Left lung (tissue), 10 donors: ENCODE results near the gene UTS2R. TPM values are rescaled to one million over a fixed set of nuclear protein-coding genes. Genes with fewer than 3 reads are reported as not detected.
A peak's percentile ranks its signal among the peaks of the same experiment; 100 is the strongest.
"Not testable (repeated sequence)": the region's sequence is repeated elsewhere in the genome, so short reads cannot be mapped to it uniquely, and the experiment has no call there.

Experiments
- ATAC-seq: fragments of 200-7000 bp; cut with Tn5 transposase; one replicate; pipeline ENCODE4 v1.9.1; 2020; ENCODE audit warnings: moderate library complexity
- DNase-seq, 4 donors: peaks; one replicate each; pipeline ENCODE4 v3.0.0-alpha.2; 2013 to 2020
- H3K27ac ChIP-seq, 2 donors: fragments of 200-600 bp; sonication (generic) in 1 of 2; one replicate each; pipeline versions ENCODE4 v1.5.0 to v1.8.0; 2020 to 2021
- H3K27me3 ChIP-seq, 2 donors: fragments of 200-600 bp; sonication (generic) in 1 of 2; one replicate each; pipeline versions ENCODE4 v1.5.0 to v1.8.0; 2020 to 2021
- H3K36me3 ChIP-seq, 2 donors: fragments of 200-600 bp; sonication (generic) in 1 of 2; one replicate each; pipeline versions ENCODE4 v1.5.0 to v1.8.0; 2020 to 2021
- H3K4me1 ChIP-seq, 2 donors: fragments of 200-600 bp; one replicate each; pipeline ENCODE4 v1.8.0; 2021
- H3K4me3 ChIP-seq, 2 donors: fragments of 200-600 bp; sonication (generic) in 1 of 2; one replicate each; pipeline versions ENCODE4 v1.5.0 to v1.8.0; 2020 to 2021; ENCODE audit warnings: mild to moderate bottlenecking in 1 of 2
- H3K9me3 ChIP-seq, 2 donors: fragments of 200-600 bp; sonication (generic) in 1 of 2; one replicate each; pipeline versions ENCODE4 v1.5.0 to v1.8.0; 2020 to 2021
- intact Hi-C, 2 donors: fragments of 100-400 bp; cut with DNase I; formaldehyde crosslinking; loops; one replicate each; pipeline versions ENCODE4 v1.11.2 to v1.14.2; 2022
- polyA plus RNA-seq, 6 donors: library from polyadenylated mRNA; unstranded; fragments of 120-200 nt; gene quantifications; one replicate each; pipeline ENCODE4 v1.2.1, GENCODE V29; 2013; ENCODE audit not compliant: insufficient read length in 6 of 6
- total RNA-seq, 2 donors: library from RNA; stranded (reverse); fragmentation: NEBNext Ultra II Directional; extraction: Animal tissue kit (Norgen Biotek cat#: 25700); gene quantifications; one replicate each; pipeline ENCODE4 v1.2.1, GENCODE V29; 2021
- TF ChIP-seq, protein P1 (sequence below), 2 donors: fragments of 200-600 bp; sonication (generic) in 1 of 2; IDR thresholded peaks; one replicate each; pipeline versions ENCODE4 v1.5.0 to v1.8.0; 2021; ENCODE audit warnings: antibody characterized with exemption in 2 of 2
- donor health status: DM: no; HTN: yes; CAD: no.
- donor health status: DM: no; HTN: no; CAD: no.

Gene UTS2R
- total and polyA plus RNA-seq, 8 donors: 0.11 TPM; not detected in 7

DNA sequence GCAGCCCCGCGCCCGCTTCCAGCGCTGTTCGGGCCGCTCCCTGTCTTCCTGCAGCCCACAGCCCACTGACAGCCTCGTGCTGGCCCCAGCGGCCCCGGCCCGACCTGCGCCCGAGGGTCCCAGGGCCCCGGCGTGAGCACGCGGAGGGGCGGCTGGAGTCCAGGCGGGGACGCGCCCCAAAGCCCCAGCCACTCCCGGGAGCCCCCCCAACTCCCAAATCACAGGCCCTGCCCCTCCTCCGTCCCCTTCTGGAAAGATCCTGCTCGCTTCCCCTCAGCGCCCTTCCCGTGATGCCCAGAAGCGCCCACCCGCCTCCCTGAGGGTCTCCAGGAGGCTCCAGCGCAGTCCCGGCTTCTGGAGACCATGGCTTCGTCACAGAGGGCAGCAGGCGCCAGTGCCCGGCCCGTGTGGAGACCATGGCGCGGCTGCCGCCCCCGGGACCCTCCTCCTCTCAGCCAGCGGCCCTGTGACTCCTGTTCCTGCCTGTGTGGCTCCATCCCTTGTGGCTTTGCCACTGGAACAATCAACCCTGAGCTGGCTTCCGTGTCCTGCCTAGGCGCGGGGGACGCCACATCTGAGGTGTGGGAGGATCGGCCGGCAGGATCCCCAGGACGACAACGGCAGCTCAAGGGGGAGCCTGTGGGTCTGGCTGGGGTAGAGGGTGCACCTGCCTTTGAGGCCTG is 3.9 kb downstream of the UTS2R start:
- TF ChIP-seq, protein P1, sequence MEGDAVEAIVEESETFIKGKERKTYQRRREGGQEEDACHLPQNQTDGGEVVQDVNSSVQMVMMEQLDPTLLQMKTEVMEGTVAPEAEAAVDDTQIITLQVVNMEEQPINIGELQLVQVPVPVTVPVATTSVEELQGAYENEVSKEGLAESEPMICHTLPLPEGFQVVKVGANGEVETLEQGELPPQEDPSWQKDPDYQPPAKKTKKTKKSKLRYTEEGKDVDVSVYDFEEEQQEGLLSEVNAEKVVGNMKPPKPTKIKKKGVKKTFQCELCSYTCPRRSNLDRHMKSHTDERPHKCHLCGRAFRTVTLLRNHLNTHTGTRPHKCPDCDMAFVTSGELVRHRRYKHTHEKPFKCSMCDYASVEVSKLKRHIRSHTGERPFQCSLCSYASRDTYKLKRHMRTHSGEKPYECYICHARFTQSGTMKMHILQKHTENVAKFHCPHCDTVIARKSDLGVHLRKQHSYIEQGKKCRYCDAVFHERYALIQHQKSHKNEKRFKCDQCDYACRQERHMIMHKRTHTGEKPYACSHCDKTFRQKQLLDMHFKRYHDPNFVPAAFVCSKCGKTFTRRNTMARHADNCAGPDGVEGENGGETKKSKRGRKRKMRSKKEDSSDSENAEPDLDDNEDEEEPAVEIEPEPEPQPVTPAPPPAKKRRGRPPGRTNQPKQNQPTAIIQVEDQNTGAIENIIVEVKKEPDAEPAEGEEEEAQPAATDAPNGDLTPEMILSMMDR (IDR thresholded peaks at IDR 0.05): no peak
- H3K36me3 ChIP-seq: no peaks in the 10 kb centered on the region
- no peak overlapping the region for H3K4me3 ChIP-seq
- intact Hi-C loops: no loop called here
- no peaks in the 10 kb centered on the region for H3K9me3 ChIP-seq
- peak in 1 of 4 donors; percentile 64 for DNase-seq
- ATAC-seq: no peak
- peaks cover 6 to 22% of the 10 kb centered on the region in 2 donors for H3K4me1 ChIP-seq
- H3K27me3 ChIP-seq: peaks cover 59 to 93% of the 10 kb centered on the region in 2 donors
- no peak overlapping the region for H3K27ac ChIP-seq

DNA sequence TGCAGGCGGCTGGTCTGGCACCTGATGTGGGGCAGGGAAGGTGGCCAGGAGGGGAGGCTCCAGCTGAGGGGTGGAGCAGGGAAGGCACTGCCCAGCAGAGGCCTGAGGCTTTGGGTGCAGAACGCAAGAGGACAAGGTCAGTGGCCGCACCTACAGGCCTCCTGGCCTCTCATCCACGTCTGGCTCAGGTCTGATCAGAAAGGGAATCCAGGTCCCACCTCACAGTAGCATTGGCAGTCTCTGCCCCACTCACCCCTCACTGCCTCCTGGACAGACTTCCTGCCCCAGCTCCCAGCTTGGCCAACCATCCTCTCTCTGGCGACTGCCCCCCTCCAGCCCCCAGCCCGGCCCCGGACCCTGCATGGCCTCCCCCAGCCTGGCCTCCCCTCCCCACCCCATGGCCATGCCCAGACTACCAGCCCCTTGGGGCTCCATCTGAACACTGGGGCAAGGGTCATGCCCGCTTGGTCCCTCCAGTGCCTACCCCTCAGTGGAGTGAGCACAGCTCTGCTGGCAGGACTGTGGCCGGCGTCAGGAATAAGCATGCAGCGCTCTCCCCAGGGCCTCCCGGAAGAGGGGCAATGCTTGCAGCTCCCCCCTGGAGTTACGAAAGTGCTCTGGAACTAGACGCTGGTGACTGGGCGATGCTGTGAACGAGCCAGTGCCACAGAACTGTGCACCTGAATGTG is 4.6 kb downstream of the UTS2R start:
- peaks cover 52 to 93% of the 10 kb centered on the region in 2 donors for H3K27me3 ChIP-seq
- intact Hi-C loops: no loop called here
- no peak for ATAC-seq

GRCh38 chr17:82377294-82377693 is 5.7 kb downstream of the UTS2R start:
- H3K27me3 ChIP-seq: peaks cover 41 to 91% of the 10 kb centered on the region in 2 donors
- H3K36me3 ChIP-seq, DNase-seq, H3K4me1 ChIP-seq, H3K27ac ChIP-seq, H3K9me3 ChIP-seq, ATAC-seq, intact Hi-C loops, H3K4me3 ChIP-seq: not testable (repeated sequence)

More for the DNA sequence above, 4.6 kb downstream of the UTS2R start:
- TF ChIP-seq, protein P1 (IDR thresholded peaks at IDR 0.05): no peak
- H3K27ac ChIP-seq: no peak overlapping the region
- peaks cover 1 to 15% of the 10 kb centered on the region in 2 donors for H3K4me1 ChIP-seq
- no peak overlapping the region for H3K4me3 ChIP-seq
- H3K36me3 ChIP-seq: no peaks in the 10 kb centered on the region
- no peaks in the 10 kb centered on the region for H3K9me3 ChIP-seq
- peak in 1 of 4 donors; percentile 59 for DNase-seq

DNA sequence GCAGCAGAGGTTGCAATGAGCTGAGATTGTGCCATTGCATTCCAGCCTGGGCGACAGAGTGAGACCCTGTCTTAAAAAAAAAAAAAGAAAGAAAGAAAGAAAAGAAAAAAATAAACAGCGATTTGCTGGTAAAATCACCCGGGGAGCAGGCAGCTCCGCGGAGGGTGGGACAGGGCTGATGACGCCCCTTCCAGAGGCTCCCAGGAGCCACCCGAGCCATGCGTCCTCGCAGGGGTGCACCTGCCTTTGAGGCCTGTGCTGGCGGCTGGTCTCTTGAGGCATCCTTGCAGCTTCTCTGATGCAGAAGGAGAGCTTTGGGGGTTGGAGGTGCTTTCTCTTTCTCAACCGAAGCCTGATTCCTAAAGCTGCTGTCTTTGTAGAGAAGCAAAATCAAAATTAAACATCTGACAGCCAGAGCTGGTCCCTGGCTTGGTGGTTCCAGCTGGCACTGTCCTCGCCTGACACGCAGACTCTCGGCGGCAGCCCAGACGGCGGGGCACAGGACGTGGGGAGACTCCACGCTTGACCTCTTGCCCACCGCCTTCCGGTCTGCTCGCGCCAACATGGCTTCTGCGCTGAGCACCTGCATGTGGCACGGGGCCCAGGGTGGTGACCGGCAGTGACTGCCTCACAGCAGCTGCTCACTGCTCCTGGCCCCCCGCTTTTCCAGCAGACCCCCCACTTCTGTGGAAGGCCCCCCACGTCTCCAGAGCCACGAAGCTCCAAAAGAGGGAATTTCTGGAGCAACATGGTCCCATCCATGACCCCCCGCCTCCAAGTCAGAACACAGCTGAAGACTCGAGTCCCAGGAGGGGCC is 6.6 kb downstream of the UTS2R start:
- Histone ChIP-seq H3K27ac (no peak overlapping the region), H3K27me3 (peaks cover 34 to 91% of the 10 kb centered on the region in 2 donors), H3K36me3 (no peaks in the 10 kb centered on the region), H3K9me3 (no peaks in the 10 kb centered on the region), H3K4me1 (no peaks in the 10 kb centered on the region), H3K4me3 (no peak overlapping the region)
- TF ChIP-seq, protein P1 (IDR thresholded peaks at IDR 0.05): no peak
- DNase-seq (peak in 1 of 4 donors; percentile 74), ATAC-seq (no peak)
- intact Hi-C loops: no loop called here

- peak in 1 of 4 donors; percentile 66 for DNase-seq
- no peak overlapping the region for H3K27ac ChIP-seq
- H3K9me3 ChIP-seq: no peaks in the 10 kb centered on the region
- TF ChIP-seq, protein P1 (IDR thresholded peaks at IDR 0.05): no peak
- no peaks in the 10 kb centered on the region for H3K4me1 ChIP-seq
- H3K36me3 ChIP-seq: no peaks in the 10 kb centered on the region
- ATAC-seq: no peak
- H3K4me3 ChIP-seq: no peak overlapping the region
- intact Hi-C loops: no loop called here
- H3K27me3 ChIP-seq: peaks cover 34 to 90% of the 10 kb centered on the region in 2 donors
These were observed 7.1 kb downstream of the UTS2R start for GRCh38 chr17:82378741-82379021.
